Measurements from ENCODE around the gene GABRR3.

GABRR3 gene

DNA sequence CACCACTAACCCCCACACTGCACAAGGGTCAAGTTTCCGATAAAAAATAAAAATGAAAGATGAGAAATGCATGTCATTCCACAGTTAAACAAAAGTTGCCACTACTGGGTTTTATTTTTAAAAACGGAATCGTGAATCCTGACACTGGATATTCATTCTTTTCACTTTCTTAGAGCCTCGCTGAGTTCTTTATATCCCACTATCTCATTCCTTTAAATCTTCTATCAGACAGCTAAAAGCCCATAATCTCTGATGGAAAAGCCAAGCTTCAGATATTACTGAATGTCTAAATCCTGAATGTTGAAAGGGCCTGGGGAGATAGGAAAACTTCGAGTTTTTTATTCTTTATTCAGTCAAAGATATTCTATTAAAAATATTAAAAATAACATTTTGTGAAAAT lies 74.6 kb downstream of the GABRR3 start:
- in situ Hi-C loops (cut with MboI; ENCODE audit: low sequenced_read_pairs) = no loop called here

GRCh38 chr3:97959872-97960271 lies 75.2 kb downstream of the GABRR3 start:
- in situ Hi-C loops (cut with MboI; ENCODE audit: low sequenced_read_pairs) = no loop called here

- in situ Hi-C loops (cut with MboI; ENCODE audit: low sequenced_read_pairs) = no loop called here
These were observed 76.3 kb downstream of the GABRR3 start for GRCh38 chr3:97958796-97959195.

DNA sequence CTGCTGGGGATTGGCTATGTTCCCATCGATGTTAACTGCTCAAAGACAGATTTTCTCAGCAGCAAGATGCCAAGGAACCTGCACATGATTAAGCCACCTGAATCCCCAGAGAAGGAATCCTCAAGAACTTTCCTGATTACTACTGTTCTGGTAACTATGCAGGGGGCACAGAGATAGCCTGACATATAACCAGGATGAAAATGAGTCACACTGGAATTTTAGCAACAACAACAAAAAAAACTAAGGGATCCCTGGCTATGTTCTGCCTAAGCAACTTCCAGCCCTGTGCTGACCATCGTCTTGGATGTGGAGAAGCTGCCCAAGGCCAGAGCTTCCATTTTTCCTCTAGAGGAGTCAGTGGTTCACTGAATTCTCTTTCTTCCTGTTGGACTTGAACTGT lies 76.7 kb downstream of the GABRR3 start:
- in situ Hi-C loops (cut with MboI; ENCODE audit: low sequenced_read_pairs) = no loop called here

- in situ Hi-C loops (cut with MboI; ENCODE audit: low sequenced_read_pairs) = no loop called here
These were observed 77.4 kb downstream of the GABRR3 start for GRCh38 chr3:97957617-97958311.

DNA sequence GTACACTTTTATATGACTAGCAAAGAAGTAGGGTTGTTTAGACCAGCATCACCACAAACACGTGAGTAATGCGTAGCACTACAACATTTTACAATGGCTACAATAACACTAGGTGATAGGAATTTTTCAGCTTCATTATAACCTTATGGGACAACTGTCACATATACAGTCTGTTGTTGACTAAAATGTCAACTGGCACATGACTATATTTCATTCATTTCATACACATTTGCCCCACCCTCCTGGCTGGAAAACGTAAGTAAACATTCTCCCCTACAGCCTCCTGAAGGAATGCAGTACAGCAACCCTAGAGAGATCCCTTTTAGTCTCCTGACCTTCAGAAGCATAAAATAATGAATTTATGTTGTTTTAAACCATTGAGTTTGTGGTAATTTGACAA lies 79.1 kb downstream of the GABRR3 start:
- in situ Hi-C loops (cut with MboI; ENCODE audit: low sequenced_read_pairs) = no loop called here

- in situ Hi-C loops (cut with MboI; ENCODE audit: low sequenced_read_pairs) = no loop called here
These were observed 80.8 kb downstream of the GABRR3 start for GRCh38 chr3:97954228-97954827.

DNA sequence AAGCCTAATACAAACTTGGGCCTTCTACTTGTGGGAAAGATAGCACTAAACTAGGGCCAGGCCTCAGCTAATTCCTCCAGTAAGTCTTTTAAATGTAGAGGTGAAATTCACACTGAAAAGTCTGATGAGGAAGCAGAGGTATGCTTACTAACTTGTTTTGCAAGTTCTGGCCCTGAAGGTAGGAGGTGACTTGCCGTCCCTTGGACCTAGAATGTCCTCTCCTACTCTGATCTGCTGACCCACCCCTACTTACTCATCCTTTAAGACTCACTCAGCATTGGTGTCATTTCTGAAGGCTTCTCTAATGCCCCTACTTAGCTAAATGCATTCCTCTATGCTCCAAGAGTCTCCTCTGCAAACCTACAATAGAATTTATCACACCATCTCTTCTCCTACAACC lies 82.2 kb downstream of the GABRR3 start:
- in situ Hi-C loops (cut with MboI; ENCODE audit: low sequenced_read_pairs) = no loop called here

- in situ Hi-C loops (cut with MboI; ENCODE audit: low sequenced_read_pairs) = no loop called here
These were observed 82.8 kb downstream of the GABRR3 start for GRCh38 chr3:97952280-97952679.

GRCh38 chr3:97950360-97950759 lies 84.8 kb downstream of the GABRR3 start:
- in situ Hi-C loops (cut with MboI; ENCODE audit: low sequenced_read_pairs) = no loop called here

GRCh38 chr3:97949743-97950142 lies 85.4 kb downstream of the GABRR3 start:
- in situ Hi-C loops (cut with MboI; ENCODE audit: low sequenced_read_pairs) = no loop called here

DNA sequence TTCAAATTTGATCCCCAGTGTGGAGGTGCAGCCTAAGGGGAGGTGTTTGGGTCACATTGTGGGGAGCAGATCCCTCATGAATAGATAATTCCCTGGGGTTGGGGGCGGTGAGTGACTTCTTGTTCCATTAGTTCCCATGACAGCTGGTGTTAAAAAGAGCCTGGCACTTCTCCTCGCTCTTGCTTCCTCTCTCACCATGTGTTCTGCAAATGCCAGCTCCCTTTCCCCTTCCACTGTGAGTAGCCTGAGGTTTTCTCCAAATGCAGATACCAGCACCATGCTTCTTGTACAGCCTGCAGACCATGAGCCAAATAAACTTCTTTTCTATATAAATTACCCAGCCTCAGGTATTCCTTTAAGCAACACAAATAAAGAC lies 86.0 kb downstream of the GABRR3 start:
- in situ Hi-C loops (cut with MboI; ENCODE audit: low sequenced_read_pairs) = no loop called here

GRCh38 chr3:97948351-97949109 lies 86.6 kb downstream of the GABRR3 start:
- in situ Hi-C loops (cut with MboI; ENCODE audit: low sequenced_read_pairs) = no loop called here

- in situ Hi-C loops (cut with MboI; ENCODE audit: low sequenced_read_pairs) = no loop called here
These were observed 92.1 kb downstream of the GABRR3 start for GRCh38 chr3:97942801-97943546.

- in situ Hi-C loops (cut with MboI; ENCODE audit: low sequenced_read_pairs) = no loop called here
These were observed 95.1 kb downstream of the GABRR3 start for GRCh38 chr3:97940034-97940433.

- in situ Hi-C loops (cut with MboI; ENCODE audit: low sequenced_read_pairs) = no loop called here
These were observed 95.7 kb downstream of the GABRR3 start for GRCh38 chr3:97939401-97939800.

GRCh38 chr3:97938444-97938843 lies 96.7 kb downstream of the GABRR3 start:
- in situ Hi-C loops (cut with MboI; ENCODE audit: low sequenced_read_pairs) = no loop called here

DNA sequence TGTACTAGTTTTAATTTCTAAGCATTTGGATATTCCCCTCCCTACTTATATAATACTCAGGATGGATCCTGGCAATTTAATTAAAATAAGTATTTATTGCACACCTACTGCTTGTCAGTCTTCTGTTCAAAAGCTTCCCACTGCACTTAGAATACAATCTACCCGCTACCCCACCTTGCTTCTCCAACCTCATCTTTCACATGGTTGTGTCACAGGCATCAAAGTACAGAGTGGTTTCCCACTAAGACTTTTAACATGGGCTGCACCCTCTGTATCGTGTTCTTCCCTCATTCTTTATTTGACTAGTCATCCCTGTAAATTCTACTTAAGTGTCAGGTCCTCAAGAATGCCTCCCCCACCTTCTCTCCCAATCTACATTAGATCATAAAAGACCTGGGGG lies 97.9 kb downstream of the GABRR3 start:
- in situ Hi-C loops (cut with MboI; ENCODE audit: low sequenced_read_pairs) = no loop called here

GRCh38 chr3:97935842-97936241 lies 99.3 kb downstream of the GABRR3 start:
- in situ Hi-C loops (cut with MboI; ENCODE audit: low sequenced_read_pairs) = no loop called here

Measured in HL-60/S4 treated with retinoic acid at 250 ng/mL for 4 days and 3 days (cell line).